ENCODE measurements around the gene ADCY1. TPM values are rescaled to one million over a fixed set of nuclear protein-coding genes. Genes with fewer than 3 reads are reported as not detected.

ADCY1 gene
- total RNA-seq, 4 donors from 2014 or later, result 0.34 to 1.9 (median 0.37) TPM

DNA sequence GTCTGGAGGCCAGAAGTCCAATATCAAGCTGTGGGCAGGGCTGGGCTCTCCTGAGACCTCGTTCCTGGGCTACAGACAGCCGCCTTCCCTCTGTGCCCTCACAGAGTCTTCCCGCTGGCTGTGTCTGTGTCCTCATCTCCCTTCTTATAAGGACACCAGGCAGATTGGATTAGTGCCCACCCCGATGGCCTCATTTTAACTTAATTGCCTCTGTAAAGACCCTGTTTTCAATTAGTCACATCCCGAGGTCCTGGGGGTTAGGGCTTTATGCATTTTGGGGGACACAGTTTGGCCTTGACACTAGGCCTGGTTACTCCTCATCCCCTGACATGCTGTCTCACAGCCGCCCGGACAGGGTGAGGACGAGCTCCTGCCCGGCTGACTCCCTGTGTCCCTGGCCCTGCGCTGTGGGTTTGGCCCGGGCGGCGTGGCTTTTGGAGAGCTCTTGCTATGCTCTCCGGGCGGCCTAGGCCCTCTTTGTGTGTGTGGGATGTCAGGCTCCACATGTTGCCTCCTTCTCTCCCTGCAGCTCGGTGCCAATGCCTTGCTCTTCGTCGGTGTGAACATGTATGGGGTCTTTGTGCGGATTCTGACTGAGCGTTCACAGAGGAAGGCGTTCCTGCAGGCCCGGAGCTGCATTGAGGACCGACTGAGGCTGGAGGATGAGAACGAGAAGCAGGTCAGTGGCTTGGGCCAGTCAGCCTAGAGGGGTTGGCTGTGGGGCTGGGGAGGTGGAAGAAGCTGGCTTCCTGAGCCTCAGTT lies 18.2 kb downstream of the ADCY1 start:
- no peaks in the 10 kb centered on the region for H3K36me3 ChIP-seq
- no peak overlapping the region for H3K27ac ChIP-seq

DNA sequence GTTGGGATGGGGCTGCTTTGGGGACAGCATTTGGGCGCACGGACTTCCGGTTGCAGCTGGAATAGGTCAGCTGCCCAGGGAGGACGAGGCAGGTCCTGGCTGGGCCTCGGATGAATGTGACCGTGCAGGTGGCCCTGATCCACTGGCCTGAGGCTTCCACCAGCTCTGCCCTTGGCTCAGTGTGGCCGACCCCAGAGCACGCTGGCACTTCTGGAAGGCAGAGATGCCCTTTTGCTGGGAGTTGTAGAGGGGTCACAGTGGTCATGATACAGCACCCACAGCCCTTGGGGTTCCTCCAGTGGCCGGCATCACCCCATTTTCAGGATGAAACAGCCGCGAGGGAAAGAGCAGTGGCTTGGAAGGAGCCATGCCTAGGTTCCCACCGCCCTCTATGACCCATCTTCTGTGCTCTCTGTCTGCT lies 19.0 kb downstream of the ADCY1 start:
- no peak for DNase-seq
- Histone ChIP-seq H3K4me3 (no peak overlapping the region), H3K9me3 (no peaks in the 10 kb centered on the region), H3K4me1 (no peaks in the 10 kb centered on the region), H3K36me3 (no peaks in the 10 kb centered on the region), H3K27me3 (no peaks in the 10 kb centered on the region), H3K27ac (no peak overlapping the region)
- WGBS, 2 donors, result 80 to 96% methylated on average over 4 of the region's 12 CpGs
- TF ChIP-seq, protein P1, sequence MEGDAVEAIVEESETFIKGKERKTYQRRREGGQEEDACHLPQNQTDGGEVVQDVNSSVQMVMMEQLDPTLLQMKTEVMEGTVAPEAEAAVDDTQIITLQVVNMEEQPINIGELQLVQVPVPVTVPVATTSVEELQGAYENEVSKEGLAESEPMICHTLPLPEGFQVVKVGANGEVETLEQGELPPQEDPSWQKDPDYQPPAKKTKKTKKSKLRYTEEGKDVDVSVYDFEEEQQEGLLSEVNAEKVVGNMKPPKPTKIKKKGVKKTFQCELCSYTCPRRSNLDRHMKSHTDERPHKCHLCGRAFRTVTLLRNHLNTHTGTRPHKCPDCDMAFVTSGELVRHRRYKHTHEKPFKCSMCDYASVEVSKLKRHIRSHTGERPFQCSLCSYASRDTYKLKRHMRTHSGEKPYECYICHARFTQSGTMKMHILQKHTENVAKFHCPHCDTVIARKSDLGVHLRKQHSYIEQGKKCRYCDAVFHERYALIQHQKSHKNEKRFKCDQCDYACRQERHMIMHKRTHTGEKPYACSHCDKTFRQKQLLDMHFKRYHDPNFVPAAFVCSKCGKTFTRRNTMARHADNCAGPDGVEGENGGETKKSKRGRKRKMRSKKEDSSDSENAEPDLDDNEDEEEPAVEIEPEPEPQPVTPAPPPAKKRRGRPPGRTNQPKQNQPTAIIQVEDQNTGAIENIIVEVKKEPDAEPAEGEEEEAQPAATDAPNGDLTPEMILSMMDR (IDR thresholded peaks at IDR 0.05), result no peak
- TF ChIP-seq POLR2A (IDR thresholded peaks at IDR 0.05), result no peak
- intact Hi-C loops (cut with DNase I), result no loop called here

More for the DNA sequence above, 18.2 kb downstream of the ADCY1 start:
- no peak for DNase-seq
- Histone ChIP-seq H3K4me1 (no peaks in the 10 kb centered on the region), H3K4me3 (no peak overlapping the region), H3K27me3 (no peaks in the 10 kb centered on the region), H3K9me3 (no peaks in the 10 kb centered on the region)
- no peak for TF ChIP-seq POLR2A (IDR thresholded peaks at IDR 0.05)
- TF ChIP-seq, protein P1 (IDR thresholded peaks at IDR 0.05), result no peak
- intact Hi-C loops (cut with DNase I), result no loop called here
- 88 to 90% methylated on average over 5 to 9 of the region's 24 CpGs for WGBS, 2 donors

DNA sequence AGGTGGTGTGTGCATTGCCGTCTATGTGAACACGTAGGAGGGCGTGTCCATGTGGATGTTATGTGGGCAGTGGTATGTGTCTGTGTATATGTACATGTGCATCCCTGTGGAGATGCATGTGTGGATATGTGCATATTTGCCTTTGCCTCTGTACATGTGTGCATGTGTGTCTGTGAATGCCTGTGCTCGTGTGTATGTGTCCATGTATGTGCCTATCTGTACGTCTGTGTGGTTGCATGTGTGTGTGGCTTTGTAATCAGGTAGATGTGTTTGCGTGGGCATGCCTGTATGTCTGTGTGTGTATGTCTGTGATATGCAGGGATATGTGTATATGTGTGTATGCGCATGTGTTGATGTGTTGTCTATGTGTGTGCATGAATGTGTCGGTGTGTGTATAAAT lies 19.7 kb downstream of the ADCY1 start:
- Histone ChIP-seq H3K4me3 (no peak overlapping the region), H3K27ac (no peak overlapping the region), H3K36me3 (no peaks in the 10 kb centered on the region), H3K9me3 (no peaks in the 10 kb centered on the region), H3K4me1 (no peaks in the 10 kb centered on the region), H3K27me3 (no peaks in the 10 kb centered on the region)
- intact Hi-C loops (cut with DNase I), result no loop called here
- no peak for DNase-seq
- TF ChIP-seq, protein P1 (IDR thresholded peaks at IDR 0.05), result no peak
- no peak for TF ChIP-seq POLR2A (IDR thresholded peaks at IDR 0.05)
- WGBS, 2 donors, result 92 to 93% methylated on average over 8 of the region's 8 CpGs

DNA sequence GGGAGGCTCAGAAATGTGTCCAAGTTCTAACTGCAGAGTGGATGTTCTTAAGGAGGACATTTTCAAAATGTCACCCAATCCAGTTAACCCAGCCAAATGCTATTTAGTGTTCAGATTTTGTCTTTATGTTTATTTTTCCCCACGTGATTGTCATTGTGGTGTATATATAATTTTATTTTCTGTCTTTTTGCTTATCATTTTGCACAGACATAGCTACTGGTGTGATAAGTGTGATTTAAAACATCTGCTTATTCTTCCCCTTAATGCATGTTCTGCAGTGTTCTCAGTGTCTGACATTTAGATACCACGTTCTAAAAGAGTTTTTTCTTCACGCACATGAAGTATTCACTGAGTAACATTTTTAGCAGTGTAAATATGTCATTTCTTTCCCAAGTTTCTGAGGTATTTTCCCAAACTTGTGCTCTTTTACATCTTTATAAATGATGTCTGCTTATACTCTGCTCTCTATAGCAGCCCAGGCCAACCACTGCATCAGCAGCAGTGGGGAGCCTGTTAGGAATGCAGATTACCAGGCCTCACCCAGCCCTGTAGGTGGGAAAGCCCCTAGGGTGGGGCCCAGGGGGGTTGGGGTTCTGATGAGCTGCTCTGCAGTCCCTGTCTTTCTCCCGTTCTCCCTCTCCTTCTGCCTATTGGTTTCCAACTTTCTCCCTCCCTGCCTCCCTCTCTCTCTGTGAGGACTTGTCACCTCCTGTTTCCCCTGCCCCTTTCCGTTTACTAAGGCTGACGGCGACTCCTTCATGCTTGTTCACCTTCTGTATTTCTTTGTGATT lies 20.8 kb downstream of the ADCY1 start:
- Histone ChIP-seq H3K36me3 (no peaks in the 10 kb centered on the region), H3K4me3 (no peak overlapping the region), H3K9me3 (no peaks in the 10 kb centered on the region), H3K27me3 (no peaks in the 10 kb centered on the region), H3K27ac (no peak overlapping the region), H3K4me1 (no peaks in the 10 kb centered on the region)
- intact Hi-C loops (cut with DNase I), result no loop called here
- DNase-seq, result no peak
- no peak for TF ChIP-seq POLR2A (IDR thresholded peaks at IDR 0.05)
- TF ChIP-seq, protein P1 (IDR thresholded peaks at IDR 0.05), result no peak
- WGBS, 2 donors, result 65% methylated on average over 7 of the region's 7 CpGs

Data from esophagus squamous epithelium (tissue), 5 donors.